Measurements from ENCODE around the gene SIK3.

DNA sequence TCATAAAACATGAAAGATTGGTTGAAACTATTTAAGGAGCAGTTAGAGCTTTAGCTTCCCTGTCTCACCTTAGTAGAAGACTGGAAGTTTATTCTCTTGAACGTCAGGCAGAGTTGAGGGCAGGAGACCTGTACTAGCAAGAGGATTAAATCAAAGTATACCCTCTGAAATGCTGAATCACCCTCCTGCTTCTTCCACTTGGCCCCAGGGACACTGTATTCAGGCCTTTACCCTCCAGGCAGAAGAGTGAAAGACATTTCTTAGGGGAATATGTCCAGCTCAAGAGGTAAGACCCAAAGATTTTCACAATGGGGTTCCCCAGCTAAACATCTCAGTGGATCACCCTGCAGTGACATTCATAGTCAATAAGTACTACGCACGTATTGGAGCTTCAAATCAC, 287.0 kb downstream of the SIK3 start:
- TF ChIP-seq, protein P1, sequence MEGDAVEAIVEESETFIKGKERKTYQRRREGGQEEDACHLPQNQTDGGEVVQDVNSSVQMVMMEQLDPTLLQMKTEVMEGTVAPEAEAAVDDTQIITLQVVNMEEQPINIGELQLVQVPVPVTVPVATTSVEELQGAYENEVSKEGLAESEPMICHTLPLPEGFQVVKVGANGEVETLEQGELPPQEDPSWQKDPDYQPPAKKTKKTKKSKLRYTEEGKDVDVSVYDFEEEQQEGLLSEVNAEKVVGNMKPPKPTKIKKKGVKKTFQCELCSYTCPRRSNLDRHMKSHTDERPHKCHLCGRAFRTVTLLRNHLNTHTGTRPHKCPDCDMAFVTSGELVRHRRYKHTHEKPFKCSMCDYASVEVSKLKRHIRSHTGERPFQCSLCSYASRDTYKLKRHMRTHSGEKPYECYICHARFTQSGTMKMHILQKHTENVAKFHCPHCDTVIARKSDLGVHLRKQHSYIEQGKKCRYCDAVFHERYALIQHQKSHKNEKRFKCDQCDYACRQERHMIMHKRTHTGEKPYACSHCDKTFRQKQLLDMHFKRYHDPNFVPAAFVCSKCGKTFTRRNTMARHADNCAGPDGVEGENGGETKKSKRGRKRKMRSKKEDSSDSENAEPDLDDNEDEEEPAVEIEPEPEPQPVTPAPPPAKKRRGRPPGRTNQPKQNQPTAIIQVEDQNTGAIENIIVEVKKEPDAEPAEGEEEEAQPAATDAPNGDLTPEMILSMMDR (IDR thresholded peaks at IDR 0.05): no peak
- no peak for TF ChIP-seq ZFX (IDR thresholded peaks at IDR 0.05; ENCODE audit: borderline replicate concordance)
